HG03064 (cell line): ENCODE measurements around the gene TNS1.

ENCODE experiments used
- ATAC-seq: cut with Tn5 transposase; IDR thresholded peaks from one replicate; pipeline ENCODE4 v1.9.1; 2021; ENCODE audit warnings: low read depth; ENCODE audit not compliant: unreplicated experiment

Gene TNS1

DNA sequence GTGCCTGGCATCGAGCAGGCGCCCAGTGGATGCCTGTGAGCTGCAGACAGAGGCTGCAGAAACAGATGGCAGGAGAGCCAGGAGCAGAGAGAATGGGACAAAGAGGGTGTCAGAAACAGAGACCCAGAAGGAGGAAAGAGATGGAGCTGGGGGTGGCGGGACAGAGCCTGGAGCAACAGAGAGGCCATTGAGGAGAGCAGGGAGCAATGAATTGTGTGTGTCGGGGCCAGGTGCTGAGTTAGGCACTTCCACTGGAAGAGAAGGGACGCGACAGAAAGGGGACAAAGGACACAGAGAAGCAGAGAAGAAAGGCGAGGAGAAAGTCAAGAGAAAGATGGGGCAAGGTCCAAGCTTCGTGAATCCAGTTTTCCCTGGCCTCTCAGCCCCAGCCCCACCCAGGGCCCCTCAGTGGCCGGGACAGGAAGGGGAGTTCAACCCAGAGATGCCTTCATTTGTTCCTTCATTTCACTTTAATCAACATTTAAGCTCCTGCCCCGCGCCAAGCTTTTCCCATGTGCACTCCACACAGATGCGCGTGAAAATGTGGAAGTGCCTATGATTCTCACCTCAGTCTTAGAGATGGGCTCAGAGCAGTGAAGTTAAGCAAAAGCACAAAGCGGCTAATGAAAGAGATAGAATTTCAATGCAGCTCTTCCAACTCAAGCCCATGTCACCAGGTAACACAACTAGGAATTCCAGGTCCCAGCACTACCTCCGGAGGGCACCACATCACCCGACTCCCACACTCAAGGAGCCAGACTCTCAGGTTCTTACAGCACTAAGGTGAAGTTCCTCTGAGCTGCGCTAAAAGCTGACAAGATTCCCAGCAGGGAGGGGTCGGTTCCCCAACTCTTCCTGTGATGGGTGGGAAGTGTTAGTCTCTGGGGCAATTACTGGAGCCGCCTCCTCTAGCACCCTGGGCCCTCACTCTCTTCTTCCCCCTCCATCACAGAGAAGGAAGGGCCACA is 55.1 kb downstream of the TNS1 start:
- ATAC-seq: no peak

DNA sequence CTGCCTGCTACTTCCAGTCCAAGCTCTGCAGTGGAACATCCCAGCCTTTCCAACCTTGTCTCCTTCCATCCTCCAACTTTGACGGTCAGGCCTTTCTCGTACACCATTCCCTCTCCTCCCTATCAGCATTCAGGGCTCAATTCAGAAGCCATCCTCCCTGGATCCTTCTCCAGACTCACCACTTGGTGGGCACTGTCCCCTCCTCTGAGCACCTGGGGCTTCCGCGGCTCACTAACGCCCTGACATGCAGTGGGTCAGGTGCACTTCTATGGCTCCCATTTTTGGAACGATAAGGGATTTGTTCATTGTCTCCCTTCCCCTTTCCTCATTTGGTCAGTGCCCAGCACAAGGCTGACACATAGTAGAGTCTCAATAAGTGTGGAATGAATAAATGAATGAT is 56.7 kb downstream of the TNS1 start:
- no peak for ATAC-seq

DNA sequence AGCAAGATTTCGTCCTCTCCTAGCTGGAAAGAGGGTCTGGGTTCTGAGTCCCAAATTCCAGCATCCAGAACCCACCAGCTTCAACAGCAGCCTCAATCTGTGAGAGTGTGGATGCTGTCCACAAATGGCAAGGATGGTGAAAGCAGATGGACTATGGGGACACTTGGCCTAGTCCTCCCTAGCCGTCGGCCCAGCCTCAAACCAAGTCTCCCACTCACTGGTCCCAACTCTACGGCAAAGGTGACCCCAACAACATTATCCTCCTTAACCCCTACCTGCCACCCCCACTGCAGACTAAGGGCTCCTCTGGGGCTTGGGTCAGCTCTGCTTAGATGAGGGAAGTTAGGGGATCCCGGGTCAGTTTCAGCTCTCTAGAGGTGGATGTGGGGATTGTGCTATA is 57.3 kb downstream of the TNS1 start:
- no peak for ATAC-seq

DNA sequence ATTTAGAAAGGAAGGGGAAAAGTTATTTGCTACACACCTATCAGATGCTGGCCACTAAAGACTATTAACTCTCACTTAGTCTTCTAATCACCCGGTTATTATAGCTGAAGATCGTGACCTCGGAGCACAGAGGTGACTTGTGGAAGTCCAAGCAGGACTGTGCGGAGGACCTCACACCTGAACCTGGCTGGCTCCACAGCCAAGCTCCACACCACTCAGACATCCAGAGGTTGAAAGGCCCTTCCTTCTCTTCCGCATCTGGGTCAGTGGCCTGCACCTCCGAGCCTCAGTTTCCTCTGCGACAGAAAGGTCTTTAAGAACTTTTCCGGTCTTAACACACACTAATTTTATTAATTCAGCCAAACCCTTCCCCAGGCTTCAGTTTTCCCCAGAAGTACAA is 57.9 kb downstream of the TNS1 start:
- ATAC-seq: no peak

DNA sequence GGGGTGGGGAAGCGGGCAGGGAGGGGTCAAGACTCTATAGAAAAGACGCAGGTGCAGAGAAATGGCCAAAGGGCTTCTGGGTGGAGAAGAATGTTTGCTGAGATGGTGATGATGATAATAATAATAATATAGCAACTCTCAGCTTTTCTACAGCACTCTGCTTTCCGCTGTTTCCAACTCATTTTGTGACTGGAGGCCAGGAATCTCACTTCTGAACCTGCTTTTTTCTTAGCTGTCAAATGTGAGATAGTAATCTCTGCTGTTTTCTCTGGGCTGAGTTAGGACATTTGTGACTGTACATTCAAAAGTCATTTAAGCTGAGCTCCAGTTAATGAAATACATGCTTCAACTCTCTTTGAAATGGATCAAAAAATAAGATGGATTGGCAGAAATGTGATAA is 58.4 kb downstream of the TNS1 start:
- no peak for ATAC-seq

DNA sequence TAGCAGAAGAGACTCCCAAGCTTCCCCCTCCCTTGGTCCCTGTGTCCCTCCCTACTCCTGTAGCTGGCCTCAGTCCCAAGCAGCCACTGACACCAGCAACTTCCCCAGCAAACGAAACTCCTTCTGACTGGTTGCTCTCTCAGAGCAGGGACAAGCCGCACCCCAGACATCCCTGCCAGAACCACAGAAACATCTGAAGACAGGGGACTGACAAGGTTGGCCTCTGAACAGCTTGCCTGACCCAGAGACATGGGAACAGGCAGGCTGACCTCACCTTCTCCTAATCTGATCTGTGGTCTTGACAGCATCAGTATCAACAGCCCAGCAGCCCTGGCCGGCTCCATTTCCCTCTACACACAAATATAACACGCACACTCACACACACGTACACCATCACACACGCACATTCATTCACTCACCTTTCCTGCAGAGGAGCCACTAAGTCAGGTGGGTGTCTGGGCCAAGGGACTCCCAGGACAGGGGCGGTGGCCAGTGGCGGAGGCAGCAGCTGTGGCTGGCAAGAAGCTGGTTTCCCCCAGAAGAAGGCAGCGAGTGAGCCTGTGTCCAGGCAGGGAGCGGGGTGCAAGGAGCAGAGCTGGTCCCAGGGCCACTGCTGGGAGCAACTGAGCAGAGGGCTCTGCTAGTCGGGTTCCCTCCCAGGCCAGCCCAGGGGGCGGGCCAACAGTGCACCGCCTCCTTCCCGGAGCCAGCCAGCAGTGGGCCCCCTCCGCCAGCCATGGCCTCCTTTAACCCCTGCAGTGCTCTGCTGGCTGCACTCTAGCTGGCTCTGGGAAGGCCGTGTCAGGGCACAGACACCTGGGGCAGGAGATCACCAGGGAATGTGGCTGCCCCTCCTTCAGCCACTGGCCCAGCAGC is 59.1 kb downstream of the TNS1 start:
- ATAC-seq: no peak

DNA sequence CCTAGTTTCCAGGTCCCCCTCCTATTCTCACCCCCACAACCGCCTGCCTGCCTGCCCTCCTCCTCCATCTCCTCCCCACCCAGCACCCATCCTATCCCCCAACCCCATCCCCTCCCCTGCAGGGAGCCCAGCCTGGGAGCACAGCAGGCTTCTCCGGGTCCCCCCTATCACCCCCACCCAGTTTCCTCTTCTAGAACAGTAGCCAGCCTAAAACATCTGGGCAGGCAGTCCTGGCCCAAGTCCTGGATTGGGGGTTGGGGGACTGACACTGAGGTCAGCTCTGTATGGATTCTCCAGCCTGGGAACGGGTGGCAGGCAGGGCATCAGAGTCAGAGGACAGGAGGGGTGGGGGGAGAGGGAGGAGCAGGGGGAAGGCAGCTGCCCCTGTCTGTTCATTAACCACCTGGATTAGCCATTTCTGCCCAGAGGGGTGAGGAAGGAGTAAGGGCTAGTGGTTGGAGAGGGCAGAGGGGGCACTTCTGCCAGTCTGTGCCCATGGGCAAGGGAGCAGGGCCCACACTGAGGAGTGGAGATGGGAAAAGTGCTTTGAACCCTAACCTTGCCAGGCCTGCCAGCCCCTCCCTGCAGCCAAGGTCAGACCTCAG is 60.0 kb downstream of the TNS1 start:
- ATAC-seq: no peak

DNA sequence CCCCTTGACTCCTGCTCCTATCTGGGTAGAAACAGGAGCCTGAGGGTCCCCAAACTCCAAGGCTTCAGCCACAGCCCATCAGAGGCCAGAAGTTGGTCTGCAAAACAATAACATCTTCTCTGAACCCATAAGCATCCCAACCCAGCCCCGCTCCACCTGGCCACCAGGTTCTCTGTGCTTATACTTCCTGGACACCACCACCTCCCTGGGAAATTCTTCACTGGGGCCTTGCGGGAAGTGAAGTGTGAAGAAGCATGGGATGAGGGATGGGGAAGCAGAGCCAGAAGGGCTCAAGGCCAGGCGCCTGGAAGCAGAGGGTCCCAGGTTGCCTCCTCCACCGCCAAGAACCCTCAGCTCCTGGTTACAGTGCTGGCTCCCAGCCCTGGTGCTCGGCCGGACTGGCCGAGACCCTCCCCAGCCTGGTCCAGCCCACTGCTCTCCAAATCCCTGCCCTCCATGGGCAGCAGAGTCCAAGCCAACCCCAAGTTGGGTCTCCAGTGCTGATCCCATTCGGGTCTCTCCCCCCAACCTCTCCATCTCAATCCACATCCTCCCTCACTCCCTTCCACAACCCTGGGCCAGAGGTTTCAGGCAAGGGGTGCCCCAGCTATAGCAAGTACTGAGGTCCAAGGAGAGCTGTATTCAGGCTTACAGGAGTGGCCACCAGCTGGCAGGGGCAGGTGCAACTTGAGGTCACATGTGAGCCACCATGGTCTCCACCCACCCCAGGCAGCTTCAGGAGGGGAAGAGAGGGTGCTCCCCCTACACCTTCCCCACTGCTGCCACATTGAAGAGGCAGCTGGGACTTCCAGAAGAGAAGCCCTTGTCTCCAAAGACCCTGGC is 60.7 kb downstream of the TNS1 start:
- no peak for ATAC-seq

DNA sequence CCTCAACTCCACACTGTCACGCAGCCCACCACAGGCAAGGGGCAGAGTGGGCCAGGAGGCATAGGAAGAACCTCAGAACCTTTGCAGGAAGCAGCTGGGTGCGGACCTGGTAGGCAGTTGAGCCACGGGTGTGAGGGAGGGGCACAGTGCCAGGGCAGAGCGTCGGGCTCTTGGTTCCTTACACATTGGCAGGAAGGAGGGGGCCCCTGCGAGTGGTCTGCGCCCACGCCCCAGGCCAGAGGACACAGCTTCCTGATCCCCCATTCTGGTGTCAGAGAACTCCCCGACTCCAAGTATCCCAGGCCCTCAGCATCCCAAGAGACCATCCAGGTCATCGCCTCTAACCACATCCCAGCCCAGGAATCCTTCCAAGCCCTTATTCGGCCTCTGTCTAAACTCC is 61.5 kb downstream of the TNS1 start:
- no peak for ATAC-seq

DNA sequence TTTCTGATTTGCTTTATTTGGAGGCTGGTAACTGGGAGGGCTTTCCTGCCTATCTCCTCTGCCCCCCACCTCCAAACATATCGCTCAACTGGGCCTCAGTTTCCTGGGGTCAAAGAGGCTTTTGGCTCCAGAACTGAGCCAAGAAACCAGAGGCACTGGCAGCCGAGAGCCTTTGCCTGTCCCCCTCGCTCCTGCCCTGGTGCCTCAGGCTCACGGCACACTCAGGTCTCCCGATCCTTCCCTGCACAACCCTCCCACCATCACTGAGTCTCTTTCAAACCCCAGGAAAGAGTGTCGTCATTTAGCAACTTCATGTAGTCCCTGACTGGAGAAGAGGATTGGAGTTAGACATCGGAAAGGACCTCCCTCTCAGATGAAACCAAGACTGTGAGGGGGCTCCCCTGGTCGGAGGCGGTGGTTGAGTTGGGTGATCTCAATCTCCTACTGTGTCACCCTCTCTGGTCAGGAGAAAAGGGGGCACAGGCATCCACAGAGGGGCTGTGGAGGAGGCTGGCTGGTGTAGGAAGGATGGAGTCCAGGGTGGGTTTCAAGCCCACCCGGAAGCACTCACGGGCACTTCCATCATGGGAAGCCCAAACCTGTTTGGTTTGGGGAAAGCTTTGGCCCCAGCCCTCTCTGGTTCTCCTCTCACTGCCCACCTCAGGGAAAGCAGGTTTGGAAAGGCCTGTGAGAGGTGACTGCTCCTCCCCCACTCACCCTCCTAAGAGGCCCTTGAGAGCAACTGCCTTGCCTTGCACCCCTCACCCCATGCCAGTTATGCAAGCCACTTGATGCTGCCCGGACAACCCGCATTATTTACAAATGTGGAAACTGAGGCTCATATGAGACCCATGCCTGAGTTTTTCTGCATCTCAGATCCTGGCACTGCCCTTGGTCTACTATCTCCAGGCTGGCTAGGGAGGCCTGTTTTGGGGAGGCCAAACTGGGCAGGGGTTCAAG is 62.3 kb downstream of the TNS1 start:
- no peak for ATAC-seq

DNA sequence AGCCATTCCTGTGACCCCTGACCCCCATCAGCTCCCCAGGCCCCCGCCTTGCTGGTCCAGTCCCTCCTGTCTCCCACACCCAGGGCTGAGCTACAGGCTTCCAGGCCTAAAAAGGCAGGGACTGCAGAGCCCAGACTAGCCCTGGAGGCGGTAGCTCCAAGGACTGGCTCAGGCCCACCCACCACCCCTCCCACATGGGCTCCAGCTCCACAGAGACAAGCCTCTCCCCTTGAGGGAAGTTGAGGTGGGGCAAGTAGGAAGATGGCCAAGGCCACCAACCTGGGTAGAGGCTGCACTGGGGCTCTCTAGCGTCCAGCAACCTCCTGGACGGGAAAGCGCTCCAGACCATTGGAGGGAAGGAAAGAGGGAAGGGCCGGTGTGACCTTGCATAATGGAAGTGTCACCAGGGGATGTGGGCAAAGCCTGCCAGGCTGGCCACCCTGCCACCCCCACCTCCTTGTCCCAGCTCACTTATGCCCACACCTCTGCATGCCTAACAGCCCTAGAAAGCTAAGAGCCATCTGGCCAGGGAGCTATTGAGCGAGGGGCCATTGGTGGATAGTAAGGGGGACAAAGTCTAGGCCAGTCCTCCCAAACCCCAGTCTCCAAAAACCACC is 63.1 kb downstream of the TNS1 start:
- ATAC-seq: no peak

DNA sequence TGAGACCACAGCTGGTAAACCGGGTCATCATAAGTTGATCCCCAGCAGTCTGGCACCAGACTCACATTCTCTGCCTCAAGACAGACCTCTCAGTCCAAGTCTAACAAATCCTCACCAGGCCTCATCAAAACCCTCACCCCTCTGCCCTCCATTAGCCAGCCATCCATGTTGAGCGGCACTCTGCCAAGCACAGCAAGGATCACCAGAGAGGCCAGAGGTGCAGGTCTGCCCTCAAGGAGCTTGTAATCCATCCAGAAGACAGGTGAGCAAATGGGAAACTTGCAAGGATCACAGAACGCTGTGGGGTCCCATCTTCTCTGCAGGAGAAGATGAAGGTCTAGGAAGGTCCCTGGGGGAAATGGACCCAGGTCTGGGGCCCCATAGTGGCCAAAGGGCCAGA is 63.6 kb downstream of the TNS1 start:
- ATAC-seq: no peak

DNA sequence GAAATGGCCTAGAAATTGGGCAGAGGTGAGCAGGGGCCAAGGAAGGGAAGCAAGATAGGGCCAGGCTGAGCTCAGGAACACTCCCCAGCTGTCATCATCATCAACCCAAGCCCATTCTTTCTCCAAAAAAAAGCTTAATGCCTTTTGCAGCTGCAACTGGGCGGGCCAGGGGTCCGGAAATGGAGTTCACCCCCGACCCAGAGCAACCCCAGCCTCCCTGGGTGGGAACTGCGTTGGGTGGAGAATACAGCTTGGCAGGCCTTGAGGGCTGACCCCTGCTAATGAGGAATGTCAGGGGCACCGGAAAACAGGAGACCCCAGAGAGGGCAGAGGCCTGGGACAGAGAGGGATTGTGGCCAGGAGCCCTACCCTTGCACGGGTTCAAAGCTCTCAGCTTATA is 64.8 kb downstream of the TNS1 start:
- ATAC-seq: no peak

DNA sequence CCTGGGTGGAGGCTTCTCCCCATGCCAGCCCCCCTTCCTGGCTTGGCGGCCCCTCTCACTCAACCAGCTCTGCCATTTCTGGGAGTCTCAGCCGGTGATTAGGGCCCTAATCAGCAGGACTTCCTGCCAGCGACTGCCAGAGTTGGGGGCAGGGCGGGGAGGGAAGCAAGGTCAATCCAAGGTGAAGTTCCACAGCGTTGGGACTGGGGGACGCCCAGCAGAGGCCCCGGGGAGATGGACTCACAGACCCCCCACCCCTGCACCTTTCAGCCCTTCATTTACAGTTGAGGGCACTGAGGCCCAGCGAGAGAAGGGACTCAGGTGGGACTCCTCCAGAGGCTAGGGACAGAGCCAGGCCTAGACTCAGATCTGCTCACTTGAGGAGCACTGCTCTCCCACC is 65.3 kb downstream of the TNS1 start:
- ATAC-seq: no peak

DNA sequence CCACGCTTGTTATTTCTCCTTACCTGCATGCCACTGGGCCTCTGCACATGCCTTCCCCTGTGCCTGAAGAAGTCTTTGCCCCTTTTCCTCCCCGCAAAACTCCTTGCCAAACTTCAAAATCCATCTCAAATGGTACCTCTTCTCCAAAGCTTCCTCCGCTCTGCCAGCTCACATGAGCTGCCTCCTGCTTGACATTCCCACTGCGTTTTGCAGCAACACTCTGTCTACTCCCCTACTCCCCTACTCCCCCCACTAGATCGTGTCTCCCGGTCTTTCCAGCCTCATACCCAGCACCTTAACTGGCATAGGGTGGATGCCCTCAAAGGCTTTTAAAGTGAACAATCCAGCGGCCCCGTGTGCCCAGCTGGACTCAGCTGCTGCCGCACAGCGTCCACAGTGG is 65.8 kb downstream of the TNS1 start:
- ATAC-seq: no peak

DNA sequence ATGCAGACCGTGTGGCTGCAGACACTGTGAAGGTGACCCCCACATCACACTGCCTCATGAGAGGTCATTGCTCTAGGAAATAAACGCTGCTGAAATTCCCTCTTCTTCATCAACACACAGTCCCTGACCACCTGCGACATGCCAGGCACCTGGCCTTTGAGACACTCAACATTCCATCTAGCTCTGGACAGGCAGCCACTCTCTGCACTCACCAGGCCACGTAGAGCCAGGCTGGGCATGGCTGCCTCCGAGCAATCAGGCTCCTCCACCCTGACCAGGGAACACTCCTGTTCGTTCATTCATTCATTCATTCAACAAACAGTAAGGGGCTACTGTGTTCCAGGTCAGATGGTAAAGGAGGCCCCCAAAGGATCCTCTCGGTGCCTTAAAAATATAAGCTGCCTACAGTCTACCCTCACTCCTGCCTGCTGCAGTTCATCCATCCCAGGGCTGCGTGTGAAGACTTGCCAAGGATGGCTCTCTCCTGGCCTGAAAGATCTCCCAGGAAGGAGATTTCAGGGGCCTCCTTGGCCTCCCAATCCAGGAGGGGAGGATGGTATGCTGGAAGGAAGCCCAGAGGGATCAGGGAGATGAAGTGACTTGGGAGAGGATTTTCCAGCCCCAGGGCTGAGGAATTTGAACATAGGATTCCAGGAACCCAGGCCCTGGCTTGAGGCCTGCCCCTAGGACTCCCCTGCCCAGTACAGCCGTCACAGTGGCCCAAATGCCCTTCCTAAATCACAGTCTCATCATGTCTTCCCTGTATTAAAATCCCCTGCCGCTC is 66.7 kb downstream of the TNS1 start:
- ATAC-seq: no peak

DNA sequence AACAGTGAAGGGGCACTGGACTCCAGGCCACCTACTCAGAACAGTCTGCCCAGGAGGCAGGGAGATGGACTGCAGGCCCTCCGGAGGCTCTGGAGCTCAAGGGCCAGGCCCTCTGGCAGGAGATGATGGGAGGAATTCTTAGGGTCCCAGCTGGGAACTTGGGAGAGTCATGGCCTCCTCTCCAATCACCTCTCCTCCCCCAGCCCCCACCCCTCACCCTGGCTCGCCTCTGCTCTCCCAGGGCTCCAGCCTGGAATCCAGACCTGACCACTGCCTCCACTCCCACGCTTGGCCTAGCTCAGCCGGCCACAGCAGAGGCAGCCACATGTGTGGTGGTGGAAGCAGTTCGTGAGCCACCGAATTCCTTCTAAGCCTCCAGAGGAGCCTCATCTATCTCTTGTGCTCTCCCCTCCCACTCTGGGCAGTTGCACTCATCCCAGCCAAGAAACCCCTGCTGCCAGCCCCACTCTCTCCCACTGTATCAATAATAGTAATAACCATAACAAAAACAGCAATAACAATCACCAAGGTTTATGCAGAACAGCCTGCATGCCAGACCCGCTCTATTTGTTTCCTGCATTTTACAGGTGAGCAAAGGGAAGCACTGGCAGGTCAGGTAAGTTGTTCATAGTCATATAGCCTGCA is 67.4 kb downstream of the TNS1 start:
- no peak for ATAC-seq
